GM18907 (cell line): ENCODE data around the gene SAMD1.
"Not testable (repeated sequence)": the region's sequence is repeated elsewhere in the genome, so short reads cannot be mapped to it uniquely, and the experiment has no call there.

Experiments used
- ATAC-seq: cut with Tn5 transposase; IDR thresholded peaks from one replicate; pipeline ENCODE4 v1.9.1; 2021; ENCODE audit warnings: mild to moderate bottlenecking, moderate library complexity; ENCODE audit not compliant: unreplicated experiment

Gene SAMD1

DNA sequence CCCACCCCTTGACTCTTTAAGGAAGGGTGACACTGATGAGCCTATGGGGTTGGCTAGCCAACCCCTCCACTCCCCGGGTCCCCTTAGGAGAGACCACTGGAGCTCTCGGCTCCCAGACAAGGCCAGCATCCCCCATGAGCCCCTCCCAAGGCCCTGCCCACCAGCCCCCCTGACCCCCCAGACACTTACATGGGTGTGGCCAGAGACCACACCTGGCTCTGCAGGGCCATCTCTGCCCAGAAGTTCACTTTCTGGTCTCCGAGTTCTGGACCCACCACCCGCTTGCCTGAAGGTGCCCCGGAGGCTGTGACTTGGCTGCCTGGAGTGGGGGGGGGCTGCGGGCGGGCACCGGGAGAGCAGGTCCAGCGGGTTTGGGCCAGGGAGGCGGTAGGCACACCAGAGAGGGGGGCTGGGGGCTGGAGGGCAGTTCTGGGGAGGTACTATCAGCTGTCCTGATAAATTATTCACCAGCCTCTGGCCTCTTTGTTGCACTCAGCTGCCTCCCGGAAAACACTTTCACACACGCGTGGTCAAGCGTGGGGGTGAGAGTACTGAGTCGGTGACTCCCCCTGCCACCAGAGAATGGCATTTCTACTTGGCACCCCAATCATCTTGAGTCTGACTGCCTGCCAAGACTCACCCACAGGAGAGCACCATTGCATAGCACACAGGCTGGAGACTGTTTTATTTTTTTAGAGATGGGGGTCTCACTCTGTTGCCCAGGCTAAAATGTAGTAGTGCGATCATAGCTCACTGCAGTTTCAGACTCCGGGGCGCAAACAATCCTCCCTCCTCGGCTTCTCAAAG lies 28.6 kb downstream of the SAMD1 start, which contains the start of gene PALM3:
TSS of gene PALM3 (minus strand) at position 326 of the 807 bp plus-strand sequence. CDS start at position 230, 96 bp downstream.
- no peak for ATAC-seq

DNA sequence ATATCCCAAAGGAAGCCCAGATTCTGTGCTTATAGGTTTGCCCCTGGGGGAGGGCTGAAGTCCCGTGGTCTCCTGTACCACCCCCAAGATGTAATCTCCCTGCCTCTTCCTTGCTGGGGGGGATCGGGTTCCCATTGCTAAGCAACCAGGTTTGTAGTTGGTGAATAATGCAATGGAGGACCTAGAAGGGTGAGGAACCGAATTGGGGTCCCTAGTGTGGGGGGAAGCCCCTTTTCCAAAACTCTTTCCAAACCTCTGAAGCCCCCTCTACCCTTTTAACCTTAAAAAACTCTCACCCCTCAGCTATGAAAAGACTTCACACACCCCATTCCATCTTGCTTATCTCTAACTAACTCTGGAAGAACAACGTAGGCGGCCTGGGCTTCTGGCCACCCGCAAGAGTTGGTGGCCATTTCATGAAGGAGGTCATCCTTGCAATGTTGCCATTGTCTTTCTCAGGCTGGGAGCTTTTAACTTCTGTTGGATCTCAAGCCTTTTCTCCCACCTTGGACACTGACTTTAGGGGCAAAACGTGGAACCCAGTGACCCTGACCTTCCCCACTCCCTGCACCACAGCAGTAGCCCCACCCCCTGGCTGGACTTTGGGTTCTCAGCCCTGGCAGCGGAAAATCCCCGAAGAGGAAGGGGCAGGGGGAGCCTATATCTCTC lies 29.3 kb downstream of the SAMD1 start:
- no peak for ATAC-seq

DNA sequence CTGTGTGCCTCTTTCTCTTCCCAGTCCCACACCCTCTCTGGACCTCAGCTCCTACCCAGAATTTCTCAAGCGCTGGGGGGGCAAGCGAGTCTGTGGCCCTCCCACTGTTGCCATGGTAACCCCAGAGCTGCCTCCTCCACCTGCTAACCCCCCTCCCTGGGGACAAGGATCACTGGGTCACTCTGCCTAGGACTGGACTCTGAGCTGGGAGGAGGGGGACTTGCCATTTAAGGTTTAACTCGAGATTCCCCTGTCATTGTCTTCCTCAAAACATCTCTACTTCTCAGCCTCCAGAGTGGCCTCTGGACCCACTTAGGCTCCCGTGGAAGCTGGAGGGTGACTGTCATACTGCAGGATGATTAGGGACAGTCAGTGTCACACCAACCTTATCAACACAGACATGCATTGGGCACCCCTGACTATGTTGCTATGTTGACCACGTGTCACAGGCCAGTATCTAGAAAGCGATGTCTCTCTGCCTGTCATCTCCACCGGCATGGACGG lies 30.8 kb downstream of the SAMD1 start:
- no peak for ATAC-seq

DNA sequence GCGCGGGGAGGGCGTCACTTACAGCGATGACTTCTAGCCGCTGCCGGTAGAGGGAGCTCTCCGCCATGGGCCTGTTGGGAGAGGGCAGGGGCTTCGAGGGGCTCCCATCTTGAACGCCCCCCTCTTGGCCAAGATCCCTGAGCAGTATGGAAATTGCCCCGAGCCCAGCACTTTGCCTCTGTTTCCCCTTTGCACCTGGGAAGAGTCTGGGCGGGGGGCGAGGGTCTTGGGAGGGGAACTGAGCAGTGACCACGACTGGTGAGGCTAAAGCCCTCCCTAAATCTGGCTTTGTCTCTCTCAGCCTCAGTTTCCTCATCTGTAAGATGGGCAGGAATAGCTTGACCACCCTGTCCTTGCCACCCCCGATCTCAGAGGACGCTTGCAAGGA lies 31.5 kb downstream of the SAMD1 start:
- ATAC-seq = no peak

DNA sequence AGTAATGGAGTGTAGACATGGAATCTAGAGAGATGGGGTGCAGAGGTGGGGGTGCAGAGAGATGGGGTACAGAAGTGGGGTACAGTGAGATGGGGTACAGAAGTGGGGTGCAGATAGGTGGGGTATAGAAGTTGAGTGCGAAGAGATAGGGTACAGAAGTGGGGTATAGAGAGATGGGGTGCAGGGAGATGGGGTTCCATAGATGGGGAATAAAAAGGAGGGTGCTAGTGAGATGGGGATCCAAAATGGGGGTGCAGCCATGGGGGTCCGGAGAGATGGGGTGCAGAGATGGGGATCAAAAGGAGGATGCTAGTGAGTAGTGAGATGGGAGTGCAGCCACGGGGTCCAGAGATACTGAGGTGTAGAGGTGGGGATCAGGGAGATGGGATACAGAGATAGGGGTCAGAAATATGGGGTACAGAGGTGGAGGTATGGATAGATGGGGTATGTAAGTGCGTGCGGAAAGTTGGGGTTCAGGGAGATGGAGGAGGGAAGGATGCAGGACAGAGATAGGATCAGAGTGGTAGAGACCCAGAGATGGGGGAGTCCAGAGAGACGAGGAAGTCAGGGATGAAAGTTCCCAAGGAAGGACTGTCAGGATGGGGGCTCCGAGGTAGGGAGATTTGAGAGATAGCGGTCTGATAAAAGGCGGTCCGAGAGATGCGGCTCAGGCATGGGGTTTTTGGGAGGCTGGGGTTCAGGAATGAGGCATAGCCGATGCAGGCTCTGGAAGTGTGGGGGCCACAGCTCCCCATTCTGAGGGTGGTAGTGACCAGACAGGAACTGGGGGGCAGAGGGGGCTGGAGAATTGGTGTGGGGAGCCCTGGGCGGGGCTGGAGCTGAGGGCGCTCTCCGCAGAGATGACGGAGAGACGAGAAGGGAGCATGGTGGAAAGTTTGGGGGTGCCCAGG lies 32.1 kb downstream of the SAMD1 start:
- ATAC-seq = no peak

DNA sequence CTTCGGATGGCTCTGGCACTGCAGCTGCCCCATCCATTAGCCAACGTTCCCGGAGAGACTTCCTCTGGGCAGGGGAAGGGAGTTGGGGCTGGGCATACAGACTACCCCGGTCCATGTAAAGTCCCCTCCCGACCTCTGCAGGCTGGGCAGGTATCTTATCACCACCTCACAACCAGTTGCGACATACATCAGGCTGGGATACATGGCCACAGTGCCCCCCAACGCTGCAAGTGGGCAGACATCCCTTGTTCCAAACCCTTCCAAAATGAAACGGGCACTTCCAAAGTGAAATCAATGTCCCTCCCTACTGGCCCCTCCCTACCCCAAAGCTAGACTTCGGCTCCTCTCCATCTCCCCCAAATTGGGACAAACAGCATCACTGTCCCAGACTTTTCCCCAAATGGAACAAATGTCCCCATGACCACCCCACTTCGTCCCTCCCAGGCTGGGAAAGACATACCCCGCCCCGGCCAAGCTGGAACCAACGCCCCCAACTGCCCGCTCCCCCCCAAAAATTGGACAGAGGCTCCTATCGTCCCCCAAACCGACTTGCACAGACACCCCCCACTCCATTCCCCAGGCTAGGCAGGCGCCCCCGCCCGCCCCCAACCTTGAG lies 33.7 kb downstream of the SAMD1 start:
- ATAC-seq = no peak

DNA sequence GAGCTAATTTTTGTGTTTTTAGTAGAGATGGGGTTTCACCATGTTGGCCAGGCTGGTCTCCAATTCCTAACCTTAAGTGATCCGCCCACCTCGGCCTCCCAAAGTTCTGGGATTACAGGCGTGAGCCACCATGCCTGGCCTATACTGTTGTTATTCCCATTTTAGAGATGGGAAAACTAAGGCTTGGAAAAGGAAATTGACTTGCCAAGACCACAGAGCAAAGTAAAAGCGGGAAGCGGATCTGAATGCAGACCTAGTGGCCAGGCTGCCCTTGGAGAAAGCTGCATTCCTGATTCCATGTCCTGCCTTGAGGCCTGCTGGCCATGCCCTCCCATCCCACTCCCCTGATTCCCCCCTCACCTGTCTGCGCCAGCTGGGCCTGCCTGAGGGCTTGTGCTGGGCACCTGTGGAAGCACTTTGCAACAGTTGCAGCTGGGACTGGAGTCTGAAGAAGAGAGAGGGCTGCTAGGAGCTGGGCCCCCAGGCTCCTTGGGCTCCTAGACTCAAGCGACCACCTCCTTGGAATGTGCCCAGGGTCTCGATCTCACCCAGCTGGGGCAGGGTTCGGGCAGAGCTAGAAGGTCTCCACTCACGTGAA lies 34.4 kb downstream of the SAMD1 start:
- no peak for ATAC-seq

DNA sequence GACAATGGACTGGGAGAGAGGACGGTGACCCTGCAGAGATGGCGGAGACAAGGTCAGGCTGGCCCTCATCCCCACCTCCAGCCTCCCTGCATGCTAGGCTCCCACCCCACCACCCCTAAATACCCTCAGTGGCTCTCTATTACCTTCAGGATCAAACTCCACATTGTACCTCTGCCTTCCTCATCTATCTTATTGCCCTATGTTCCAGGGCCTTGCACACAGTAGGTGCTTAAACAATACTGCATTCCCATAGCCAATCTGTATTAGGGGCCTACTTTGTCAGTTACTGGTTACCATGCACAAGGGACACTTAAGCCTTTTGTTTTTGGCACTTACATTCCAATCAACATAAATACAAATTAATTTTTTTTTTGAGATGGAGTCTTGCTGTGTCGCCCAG lies 35.2 kb downstream of the SAMD1 start:
- no peak for ATAC-seq

DNA sequence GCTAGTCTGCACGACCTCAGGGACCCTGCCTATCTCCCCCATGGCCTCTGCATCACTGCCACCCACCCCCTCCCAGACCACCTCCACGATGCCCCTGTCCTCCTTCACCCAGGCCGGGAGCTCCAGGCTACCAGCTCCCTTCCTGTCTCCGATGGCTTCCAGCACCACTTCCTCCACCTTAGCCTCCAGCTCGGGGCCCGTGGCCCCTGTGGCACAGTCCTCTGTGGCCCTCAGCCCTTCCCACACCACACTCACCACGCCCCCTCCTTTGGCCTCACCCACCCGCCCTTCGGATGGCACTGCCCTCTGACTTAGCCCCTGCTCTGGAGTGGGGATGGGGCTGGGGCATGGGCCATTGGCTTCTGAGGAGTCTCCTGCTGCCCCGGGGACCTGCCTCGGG lies 35.8 kb downstream of the SAMD1 start:
- ATAC-seq = no peak

DNA sequence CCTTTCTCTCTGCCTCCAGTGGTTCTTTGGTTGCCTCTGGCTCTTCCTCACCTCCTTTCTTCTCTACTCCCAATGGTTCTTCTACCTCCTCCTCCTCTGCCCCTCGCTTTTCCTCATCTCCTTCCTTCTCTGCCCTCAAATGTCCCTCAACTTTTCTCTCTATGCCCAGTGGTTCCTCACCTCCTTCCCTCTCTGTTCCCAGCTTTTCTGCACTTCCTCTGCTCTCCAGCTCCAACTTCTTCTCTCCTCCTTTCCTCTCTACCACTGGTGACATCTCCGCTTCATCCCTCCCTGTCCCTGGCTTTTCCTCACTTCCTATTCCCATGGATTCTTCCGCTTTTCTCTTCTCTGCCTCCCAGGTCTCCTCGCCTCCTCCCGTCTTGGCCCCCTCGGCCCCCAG lies 36.5 kb downstream of the SAMD1 start:
- ATAC-seq = no peak

DNA sequence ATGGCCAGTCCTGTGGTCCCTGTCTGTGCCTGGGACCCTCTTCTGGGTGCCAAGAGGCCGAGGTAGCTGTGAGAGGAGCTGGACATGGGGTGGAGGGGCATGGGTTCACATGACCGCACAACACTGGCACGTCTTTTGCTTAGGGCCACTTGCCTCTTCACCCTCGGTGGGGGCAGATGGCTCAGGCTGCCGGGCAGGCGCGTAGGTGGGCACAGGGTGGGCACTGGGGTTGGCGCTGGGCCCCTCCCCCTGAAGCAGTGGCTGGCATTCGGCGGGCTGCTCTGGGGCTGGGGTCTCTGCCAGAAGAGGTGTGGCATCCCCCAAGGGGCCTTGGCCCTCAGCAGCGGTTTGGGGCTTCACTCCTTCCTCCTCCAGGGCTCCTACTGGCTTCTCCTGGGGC lies 37.1 kb downstream of the SAMD1 start:
- no peak for ATAC-seq

DNA sequence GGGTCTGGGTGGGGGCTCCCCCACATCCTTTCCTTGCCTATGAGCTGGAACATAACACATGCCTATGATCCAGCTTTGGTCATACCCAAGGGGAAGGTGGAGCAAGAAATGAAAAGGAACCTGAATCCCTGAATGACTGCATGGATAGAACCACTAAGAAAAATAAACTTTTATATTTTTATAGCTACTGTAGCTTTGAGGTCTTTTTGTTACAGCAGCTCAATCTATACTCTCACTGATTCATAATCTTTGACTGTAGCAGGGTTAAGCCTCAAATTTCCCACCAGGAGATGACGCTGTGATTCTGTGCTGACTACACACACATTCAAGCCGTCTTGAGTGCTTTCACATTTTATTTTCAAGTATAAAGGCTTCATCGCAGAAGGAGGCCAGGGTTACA lies 37.5 kb downstream of the SAMD1 start:
- no peak for ATAC-seq

DNA sequence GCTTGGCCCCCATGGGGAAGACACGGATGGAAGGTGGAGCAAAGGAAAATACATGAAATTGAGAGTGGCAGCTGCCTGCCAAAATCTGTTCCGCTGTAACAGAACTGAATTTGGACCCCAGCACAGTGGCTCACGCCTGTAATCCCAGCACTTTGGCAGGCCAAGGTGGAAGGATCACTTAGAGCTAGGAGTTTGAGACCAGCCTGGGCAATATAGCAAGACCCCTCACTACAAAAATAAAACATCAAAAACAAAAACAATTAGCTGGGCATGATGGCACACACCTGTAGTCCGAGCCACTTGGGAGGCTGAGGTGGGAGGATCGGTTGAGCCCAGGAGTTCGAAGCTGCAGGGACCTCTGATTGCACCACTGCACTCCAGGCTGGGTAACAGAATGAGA lies 38.1 kb downstream of the SAMD1 start:
- ATAC-seq = no peak

DNA sequence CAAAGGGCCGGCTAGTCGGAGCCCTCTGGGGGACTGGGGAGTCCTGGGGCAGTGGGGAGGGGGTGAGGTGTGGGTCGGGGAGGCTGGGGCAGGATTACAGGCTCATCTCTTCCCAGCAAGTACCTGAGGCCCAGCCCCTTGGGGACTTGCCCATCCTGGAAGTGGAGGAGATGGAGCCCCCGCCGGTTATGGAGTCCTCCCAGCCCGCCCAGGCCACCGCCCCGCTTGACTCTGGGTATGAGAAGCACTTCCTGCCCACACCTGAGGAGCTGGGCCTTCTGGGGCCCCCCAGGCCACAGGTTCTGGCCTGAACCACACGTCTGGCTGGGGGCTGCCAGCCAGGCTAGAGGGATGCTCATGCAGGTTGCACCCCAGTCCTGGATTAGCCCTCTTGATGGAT lies 38.6 kb downstream of the SAMD1 start:
- no peak for ATAC-seq

DNA sequence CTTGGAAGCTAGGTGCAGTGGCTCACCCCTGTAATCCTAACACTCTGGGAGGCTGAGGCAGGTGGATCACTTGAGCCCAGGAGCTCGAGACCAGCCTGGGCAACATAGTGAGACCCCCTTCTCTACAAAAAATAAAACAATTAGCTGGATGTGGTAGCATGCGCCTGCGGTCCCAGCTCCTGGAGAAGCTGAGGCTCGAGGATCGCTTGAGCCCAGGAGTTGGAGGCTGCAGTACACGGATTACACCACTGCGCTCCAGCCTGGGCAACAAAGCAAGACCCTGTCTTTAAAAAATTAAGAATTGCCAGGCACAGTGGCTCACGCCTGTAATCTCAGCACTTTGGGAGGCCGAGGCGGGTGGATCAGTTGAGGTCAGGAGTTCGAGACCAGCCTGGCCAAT lies 39.6 kb downstream of the SAMD1 start:
- ATAC-seq = not testable (repeated sequence)

DNA sequence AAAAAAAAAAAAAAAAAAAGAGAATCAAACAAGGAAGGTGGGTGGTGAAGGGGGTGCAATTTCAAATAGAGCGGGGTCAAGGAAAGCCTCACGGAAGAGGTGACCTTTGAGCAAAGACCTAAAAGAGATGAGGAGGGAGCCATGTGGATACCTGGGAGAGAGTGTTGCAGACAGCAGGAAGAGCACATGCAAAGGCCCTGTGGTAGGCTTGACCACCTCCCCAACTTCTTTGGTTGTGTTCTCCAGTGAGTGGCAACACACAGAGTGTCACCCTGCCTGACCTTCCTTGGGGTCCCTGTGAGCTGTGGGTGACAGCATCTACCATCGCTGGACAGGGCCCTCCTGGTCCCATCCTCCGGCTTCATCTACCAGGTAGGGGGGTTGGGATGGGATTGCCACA lies 40.0 kb downstream of the SAMD1 start:
- no peak for ATAC-seq

DNA sequence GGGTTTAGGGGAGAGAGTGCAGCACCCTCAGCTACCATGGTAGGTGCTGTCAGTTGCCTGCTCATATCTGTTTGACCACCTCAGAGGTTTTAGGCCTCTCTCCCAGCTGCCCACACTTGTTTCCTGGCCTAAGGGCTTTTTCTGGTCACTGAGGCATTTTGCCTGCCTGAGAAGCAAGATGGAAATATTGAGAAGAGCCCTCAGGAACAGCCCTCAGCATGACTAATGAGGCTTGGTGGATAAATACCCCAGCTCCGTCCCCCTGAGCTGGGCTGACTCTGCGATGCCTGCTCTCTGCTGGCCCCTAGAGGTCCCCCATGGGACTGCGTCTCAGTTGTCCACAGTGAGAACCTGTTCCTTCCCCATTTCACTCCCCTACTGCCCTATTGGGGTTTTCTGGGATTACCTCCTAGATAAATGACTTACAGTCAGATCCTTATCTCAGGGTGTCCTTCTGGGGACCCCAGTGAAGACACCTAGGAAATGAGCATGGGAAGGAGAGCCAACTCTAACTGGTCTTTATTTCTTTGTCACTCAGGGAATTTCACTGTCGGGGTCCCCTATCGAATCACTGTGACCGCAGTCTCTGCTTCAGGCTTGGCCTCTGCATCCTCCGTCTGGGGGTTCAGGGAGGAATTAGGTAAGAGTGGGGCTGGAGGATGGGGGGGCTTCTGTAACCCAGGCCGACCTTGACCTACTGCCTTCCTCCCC lies 42.0 kb downstream of the SAMD1 start:
- no peak for ATAC-seq

DNA sequence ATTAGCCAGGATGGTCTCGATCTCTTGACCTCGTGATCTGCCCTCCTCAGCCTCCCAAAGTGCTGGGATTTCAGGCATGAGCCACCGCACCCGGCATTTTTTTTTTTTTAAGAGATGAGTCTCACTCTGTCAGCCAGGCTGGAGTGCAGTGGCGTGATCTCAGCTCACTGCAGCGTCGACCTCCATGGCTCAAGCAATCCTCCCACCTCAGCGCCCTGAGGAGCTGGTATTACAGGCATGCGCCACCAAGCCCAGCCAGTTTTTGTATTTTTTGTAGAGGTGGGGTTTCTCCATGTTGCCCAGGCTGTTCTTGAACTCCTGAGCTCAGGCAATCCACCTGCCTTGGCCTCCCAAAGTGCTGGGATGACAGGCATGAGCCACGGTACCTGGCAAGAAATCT lies 42.7 kb downstream of the SAMD1 start:
- ATAC-seq = not testable (repeated sequence)

DNA sequence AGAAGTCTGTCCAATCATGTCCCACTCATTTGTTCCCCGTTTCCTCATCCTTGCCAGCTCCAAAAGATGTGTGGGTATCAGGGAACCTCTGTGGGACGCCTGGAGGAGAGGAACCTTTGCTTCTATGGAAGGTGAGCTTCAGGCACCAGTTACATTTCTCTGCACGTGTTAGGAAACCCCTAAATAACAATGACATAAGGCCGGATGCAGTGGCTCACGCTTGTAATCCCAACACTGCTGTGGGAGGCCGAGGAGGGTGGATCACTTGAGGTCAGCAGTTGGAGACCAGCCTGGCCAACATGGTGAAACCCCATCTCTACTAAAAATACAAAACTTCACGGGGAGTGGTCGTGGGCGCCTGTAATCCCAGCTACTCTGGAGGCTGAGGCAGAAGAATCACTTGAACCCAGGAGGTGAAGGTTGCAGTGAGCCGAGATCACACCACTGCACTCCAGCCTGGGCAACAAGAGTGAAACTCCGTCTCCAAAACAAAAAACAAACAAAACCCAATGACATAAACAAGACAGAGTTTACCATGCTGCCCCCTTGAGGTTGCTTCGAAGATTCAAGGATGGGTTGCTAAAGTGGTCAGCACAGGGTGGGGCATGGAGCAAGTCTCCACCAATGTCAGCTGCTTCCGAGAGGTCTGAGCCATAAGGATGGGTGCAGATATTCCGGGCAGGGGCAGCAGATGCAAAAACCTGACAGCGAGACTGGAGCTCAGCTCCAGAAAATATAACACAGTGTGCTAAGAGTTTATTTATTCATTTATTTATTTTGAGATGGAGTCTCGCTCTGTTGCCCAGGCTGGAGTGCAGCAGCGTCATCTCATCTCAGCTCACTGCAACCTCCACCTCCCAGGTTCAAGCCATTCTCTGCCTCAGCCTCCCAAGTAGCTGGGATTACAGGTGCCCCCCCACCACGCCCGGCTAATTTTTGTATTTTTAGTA lies 47.6 kb downstream of the SAMD1 start:
- peak; percentile 46 for ATAC-seq
